ENCODE measurements around the gene TYROBP.

Gene TYROBP

DNA sequence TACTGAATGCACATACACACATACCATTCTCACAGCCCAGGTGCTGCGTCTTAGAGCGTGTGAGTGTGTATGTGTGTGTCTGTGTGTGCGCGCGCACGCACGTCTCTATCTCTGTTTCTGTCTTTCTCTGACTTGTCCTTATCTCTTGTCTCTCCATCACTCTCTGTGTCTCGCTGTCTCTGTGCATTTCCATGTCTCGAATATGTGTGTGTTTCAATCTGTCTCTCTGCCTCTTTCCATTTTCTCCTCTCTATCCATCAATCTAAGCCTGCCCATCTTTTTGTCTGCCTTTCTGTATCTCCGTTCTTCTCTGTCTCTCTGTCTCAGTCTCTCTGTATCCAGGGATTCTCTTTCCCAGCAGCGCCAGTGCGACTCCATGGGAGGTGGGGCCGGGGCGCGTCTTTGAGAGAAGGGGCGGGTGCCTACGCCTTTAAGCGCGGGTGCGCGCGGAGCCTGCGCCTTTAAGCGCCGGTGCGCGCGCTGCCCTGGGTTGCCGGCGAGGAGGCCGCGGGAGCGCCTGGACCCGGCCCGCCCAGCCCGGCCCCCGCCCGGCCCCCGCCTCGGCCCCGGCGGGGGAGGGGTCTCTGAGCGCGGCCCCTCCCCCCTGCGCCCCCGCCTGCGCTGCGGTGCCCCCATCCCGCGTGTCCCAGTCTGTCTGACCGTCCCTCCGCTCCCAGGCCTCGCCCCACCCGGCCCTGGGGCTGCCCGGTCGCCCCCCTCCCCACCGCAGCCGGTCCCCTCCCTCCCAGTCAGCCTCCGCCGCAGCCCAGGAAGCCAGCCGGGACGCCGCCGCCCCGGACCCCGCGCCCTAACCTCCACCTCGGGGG is 28.0 kb upstream of the TYROBP start, which contains the start of gene LRFN3:
Gene LRFN3, plus strand, starts transcription at position 464 of the 827 bp plus-strand sequence. CDS start 3,052 bp downstream, outside the sequence.
- H3K4me3 ChIP-seq (ENCODE audit: low read depth, low read length), result no peak within 1 kb of the TSS
- DNase-seq (ENCODE audit: low read depth), result peak; percentile 20
- no peak for TF ChIP-seq MYC (IDR thresholded peaks at IDR 0.05; ENCODE audit: low read depth, low read length)
- TF ChIP-seq, protein P1, sequence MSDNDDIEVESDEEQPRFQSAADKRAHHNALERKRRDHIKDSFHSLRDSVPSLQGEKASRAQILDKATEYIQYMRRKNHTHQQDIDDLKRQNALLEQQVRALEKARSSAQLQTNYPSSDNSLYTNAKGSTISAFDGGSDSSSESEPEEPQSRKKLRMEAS (IDR thresholded peaks at IDR 0.05; ENCODE audit: low read depth, low read length), result no peak
- TF ChIP-seq, protein P2, sequence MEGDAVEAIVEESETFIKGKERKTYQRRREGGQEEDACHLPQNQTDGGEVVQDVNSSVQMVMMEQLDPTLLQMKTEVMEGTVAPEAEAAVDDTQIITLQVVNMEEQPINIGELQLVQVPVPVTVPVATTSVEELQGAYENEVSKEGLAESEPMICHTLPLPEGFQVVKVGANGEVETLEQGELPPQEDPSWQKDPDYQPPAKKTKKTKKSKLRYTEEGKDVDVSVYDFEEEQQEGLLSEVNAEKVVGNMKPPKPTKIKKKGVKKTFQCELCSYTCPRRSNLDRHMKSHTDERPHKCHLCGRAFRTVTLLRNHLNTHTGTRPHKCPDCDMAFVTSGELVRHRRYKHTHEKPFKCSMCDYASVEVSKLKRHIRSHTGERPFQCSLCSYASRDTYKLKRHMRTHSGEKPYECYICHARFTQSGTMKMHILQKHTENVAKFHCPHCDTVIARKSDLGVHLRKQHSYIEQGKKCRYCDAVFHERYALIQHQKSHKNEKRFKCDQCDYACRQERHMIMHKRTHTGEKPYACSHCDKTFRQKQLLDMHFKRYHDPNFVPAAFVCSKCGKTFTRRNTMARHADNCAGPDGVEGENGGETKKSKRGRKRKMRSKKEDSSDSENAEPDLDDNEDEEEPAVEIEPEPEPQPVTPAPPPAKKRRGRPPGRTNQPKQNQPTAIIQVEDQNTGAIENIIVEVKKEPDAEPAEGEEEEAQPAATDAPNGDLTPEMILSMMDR (IDR thresholded peaks at IDR 0.05; ENCODE audit: low read depth, low read length), result no peak
- TF ChIP-seq POLR2A (IDR thresholded peaks at IDR 0.05; ENCODE audit: extremely low read depth, insufficient read length), result no peak

DNA sequence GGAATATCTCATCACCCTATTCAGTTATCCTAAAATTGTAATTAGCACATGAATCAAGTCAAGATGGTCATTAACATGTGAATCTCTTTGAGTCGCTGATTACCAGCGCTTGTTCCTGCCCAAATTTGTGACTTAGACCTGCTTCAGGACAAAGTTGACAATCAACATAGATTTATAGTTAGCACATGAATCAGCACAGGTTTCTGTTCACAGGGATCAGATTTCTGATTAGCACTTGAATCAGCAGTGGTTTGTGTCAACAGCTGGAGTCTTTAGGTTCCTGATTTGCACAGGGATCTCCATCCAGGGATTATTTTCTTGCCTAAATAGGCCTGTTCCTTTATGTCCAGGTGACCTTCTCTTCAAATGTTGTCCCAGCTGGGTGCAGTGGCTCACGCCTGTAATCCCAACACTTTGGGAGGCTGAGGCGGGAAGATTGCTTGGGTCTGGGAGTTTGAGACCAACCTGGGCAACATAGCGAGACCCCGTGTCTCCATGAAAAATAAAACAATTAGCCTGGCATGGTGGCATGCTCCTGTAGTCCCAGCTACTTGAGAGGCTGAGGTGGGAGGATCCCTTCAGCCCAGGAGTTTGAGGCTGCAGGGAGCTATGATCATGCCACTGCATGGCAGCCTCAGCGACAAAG is 24.3 kb upstream of the TYROBP start:
- no peak overlapping the region for H3K4me3 ChIP-seq (ENCODE audit: low read depth, low read length)
- DNase-seq (ENCODE audit: low read depth), result no peak
- no peak for TF ChIP-seq POLR2A (IDR thresholded peaks at IDR 0.05; ENCODE audit: extremely low read depth, insufficient read length)
- TF ChIP-seq, protein P1 (IDR thresholded peaks at IDR 0.05; ENCODE audit: low read depth, low read length), result no peak
- TF ChIP-seq MYC (IDR thresholded peaks at IDR 0.05; ENCODE audit: low read depth, low read length), result no peak
- TF ChIP-seq, protein P2 (IDR thresholded peaks at IDR 0.05; ENCODE audit: low read depth, low read length), result no peak

DNA sequence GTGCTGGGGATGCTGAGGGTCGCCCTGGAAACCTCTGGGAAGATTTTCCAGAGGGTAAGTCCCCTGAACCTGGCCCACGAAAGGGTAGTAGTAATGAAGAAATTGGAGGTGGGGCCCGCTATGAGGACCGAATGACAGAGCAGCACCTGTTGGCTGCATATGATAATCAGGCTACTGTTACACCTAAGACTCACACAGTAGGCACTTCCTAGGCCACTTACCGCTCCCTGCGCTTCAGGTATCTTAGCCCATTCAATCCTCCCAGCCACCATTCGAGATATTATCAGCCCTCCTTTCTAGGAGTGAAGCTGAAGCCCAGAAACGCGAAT is 23.7 kb upstream of the TYROBP start:
- TF ChIP-seq, protein P1 (IDR thresholded peaks at IDR 0.05; ENCODE audit: low read depth, low read length), result no peak
- TF ChIP-seq MYC (IDR thresholded peaks at IDR 0.05; ENCODE audit: low read depth, low read length) (no peak), POLR2A (IDR thresholded peaks at IDR 0.05; ENCODE audit: extremely low read depth, insufficient read length) (no peak)
- TF ChIP-seq, protein P2 (IDR thresholded peaks at IDR 0.05; ENCODE audit: low read depth, low read length), result no peak
- no peak for DNase-seq (ENCODE audit: low read depth)
- no peak overlapping the region for H3K4me3 ChIP-seq (ENCODE audit: low read depth, low read length)

DNA sequence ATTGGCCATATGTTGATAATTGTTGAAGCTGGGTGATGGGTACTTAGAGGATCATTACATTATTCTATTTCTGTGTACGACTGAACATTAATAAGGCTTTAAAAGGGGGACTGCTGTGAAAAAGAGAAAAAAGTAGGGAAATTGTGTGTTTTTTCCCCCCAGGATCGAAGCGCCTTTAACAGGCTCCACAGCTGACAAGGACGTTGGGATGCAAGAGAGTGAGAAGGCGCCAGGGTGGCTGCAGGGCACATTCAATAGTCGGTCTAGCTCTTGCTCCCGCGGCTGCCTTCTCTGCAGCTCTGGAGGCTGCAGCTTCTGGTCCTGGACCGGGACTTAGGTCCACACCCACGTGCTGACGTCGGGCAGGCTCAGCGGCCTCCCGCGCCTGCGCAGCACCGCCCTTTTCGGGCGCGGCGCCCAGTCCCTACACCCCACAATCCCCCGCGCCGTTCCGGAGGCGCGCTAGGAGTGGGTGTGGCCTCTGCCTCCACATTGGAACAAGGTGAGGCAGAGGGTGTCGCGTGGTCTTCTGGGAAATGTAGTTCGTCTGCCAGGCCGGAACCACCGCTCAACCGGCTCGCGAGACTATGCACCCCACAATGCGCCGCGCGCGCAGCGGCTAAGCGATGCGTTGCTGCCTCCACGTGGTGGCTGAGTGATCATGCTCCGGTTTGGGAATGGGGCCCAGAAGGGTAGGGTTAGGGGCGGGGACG is 23.2 kb upstream of the TYROBP start:
- DNase-seq (ENCODE audit: low read depth), result peak; percentile 98
- TF ChIP-seq, protein P1 (IDR thresholded peaks at IDR 0.05; ENCODE audit: low read depth, low read length), result peak; percentile 91
- TF ChIP-seq, protein P2 (IDR thresholded peaks at IDR 0.05; ENCODE audit: low read depth, low read length), result peak; percentile 56
- TF ChIP-seq MYC (IDR thresholded peaks at IDR 0.05; ENCODE audit: low read depth, low read length) (peak; percentile 85), POLR2A (IDR thresholded peaks at IDR 0.05; ENCODE audit: extremely low read depth, insufficient read length) (peak; percentile 81)
- peak overlapping the region; percentile 47 for H3K4me3 ChIP-seq (ENCODE audit: low read depth, low read length)

DNA sequence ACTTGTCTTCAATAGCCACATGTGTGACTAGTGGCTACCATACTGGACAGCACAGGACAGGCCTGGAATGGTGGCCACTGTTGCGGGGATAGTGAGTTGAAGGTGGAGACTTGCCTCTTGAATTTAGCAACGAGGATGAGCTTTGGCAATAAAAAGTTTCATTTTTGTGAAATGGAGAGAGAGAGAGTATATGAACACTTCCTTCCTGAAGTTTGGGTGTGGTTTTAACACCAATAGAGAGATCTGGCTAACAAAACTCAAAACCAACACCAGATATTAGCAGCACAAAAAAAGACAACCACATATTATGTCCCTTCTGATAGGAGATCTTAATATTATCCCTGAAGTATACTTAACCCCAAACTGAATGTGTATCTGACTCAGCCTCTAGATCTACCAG is 21.8 kb upstream of the TYROBP start:
- TF ChIP-seq POLR2A (IDR thresholded peaks at IDR 0.05; ENCODE audit: extremely low read depth, insufficient read length) (no peak), MYC (IDR thresholded peaks at IDR 0.05; ENCODE audit: low read depth, low read length) (no peak)
- TF ChIP-seq, protein P1 (IDR thresholded peaks at IDR 0.05; ENCODE audit: low read depth, low read length), result no peak
- TF ChIP-seq, protein P2 (IDR thresholded peaks at IDR 0.05; ENCODE audit: low read depth, low read length), result no peak
- H3K4me3 ChIP-seq (ENCODE audit: low read depth, low read length), result no peak overlapping the region
- peak; percentile 9 for DNase-seq (ENCODE audit: low read depth)
